Measurements from ENCODE around the gene TBC1D13.
"Not testable (repeated sequence)": the region's sequence is repeated elsewhere in the genome, so short reads cannot be mapped to it uniquely, and the experiment has no call there.

The TBC1D13 gene

GRCh38 chr9:128792978-128793686 is 6.1 kb downstream of the TBC1D13 start:
- no peak for DNase-seq
- CTCF ChIA-PET = interaction anchor here (0.6 to 2.7 kb wide), 4 partner anchors 14 to 135 kb away, joined by 3 to 7 read pairs (median 4); partner anchors contain the start of gene ENDOG
- 98% methylated on average over 6 of the region's 8 CpGs for WGBS (ENCODE audit: insufficient coverage)
- no peaks in the 10 kb centered on the region for H3K27me3 ChIP-seq (replicated peaks in 2 of 5; ENCODE audit: control insufficient read depth in 4 of 5, insufficient read depth in 5 of 5, low read length in 4 of 5)
- POLR2A ChIA-PET = no interaction called here
- H3K9me3 ChIP-seq (ENCODE audit: control extremely low read depth in 1 of 5, control insufficient read depth in 4 of 5, insufficient read depth in 2 of 5, low read depth in 1 of 5, low read length in 4 of 5) = no peaks in the 10 kb centered on the region
- peaks cover 0 to 8% (median 6%) of the 10 kb centered on the region in 4 experiments for H3K4me1 ChIP-seq (ENCODE audit: control extremely low read depth in 1 of 4, control insufficient read depth in 4 of 4, insufficient read depth in 4 of 4, low read length in 3 of 4)
- peaks cover 6 to 67% (median 44%) of the 10 kb centered on the region in 4 experiments for H3K36me3 ChIP-seq (ENCODE audit: control insufficient read depth in 4 of 4, insufficient read depth in 4 of 4, low read length in 3 of 4)
- H3K27ac ChIP-seq (ENCODE audit: insufficient read depth in 1 of 2, low read depth in 1 of 2, low read length in 2 of 2, poor library complexity in 1 of 2, severe bottlenecking in 2 of 2) = no peak overlapping the region
- no peak overlapping the region for H3K4me3 ChIP-seq (ENCODE audit: control insufficient read depth in 1 of 7, extremely low read depth in 1 of 7, insufficient read depth in 4 of 7, low read depth in 2 of 7, low read length in 6 of 7)

DNA sequence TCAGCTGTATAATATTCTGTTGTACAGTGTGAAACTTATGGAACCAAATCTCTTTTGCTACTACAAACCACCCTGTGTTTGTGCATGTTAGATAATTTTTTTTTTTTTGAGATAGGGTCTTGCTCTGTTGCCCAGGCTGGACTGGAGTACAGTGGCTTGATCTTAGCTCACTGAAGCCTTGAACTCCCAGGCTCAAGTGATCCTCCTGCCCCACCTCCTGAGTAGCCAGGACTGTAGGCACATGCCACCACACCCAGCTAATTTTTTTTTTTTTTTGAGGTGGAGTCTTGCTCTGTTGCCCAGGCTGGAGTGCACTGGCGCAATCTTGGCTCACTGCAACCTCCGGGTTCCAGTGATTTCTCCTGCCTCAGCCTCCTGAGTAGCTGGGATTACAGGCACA is 7.9 kb downstream of the TBC1D13 start:
- H3K9me3 ChIP-seq (ENCODE audit: control extremely low read depth in 1 of 5, control insufficient read depth in 4 of 5, insufficient read depth in 2 of 5, low read depth in 1 of 5, low read length in 4 of 5); DNase-seq; H3K27me3 ChIP-seq (replicated peaks in 2 of 5; ENCODE audit: control insufficient read depth in 4 of 5, insufficient read depth in 5 of 5, low read length in 4 of 5); H3K4me1 ChIP-seq (ENCODE audit: control extremely low read depth in 1 of 4, control insufficient read depth in 4 of 4, insufficient read depth in 4 of 4, low read length in 3 of 4); H3K4me3 ChIP-seq (ENCODE audit: control insufficient read depth in 1 of 7, extremely low read depth in 1 of 7, insufficient read depth in 4 of 7, low read depth in 2 of 7, low read length in 6 of 7); H3K27ac ChIP-seq (ENCODE audit: insufficient read depth in 1 of 2, low read depth in 1 of 2, low read length in 2 of 2, poor library complexity in 1 of 2, severe bottlenecking in 2 of 2): not testable (repeated sequence)
- no CpG with 5 or more reads among the region's 2 CpGs for WGBS (ENCODE audit: insufficient coverage)
- peaks cover 6 to 79% (median 56%) of the 10 kb centered on the region in 4 experiments for H3K36me3 ChIP-seq (ENCODE audit: control insufficient read depth in 4 of 4, insufficient read depth in 4 of 4, low read length in 3 of 4)
- ChIA-PET CTCF (interaction anchor here (1.0 kb wide), 1 partner anchor 22 kb away, joined by 3 read pairs; no protein-coding TSS in a partner anchor), POLR2A (interaction anchor here (1.1 kb wide), 1 partner anchor 13 kb away, joined by 3 read pairs; no protein-coding TSS in a partner anchor)

DNA sequence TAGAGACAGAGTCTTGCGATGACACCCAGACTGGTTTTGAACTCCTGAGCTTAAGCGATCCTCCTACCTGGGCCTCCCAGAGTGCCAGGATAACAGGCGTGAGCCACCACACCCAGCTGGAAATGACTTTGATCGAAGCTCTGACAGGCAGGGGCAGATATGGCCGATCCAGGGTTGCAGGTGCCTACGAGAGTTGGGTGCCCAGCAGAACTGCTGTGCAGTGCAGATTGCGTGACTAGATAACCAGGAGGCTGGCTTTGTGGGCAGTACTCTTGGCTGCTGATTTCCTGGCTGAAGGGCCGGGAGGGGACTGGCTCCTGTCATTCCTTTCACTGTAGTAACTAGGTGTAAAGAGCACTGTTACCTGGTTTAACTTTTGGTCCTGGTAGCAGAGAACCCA is 11.8 kb downstream of the TBC1D13 start:
- Histone ChIP-seq H3K27me3 (replicated peaks in 2 of 5; ENCODE audit: control insufficient read depth in 4 of 5, insufficient read depth in 5 of 5, low read length in 4 of 5) (no peaks in the 10 kb centered on the region), H3K9me3 (ENCODE audit: control extremely low read depth in 1 of 5, control insufficient read depth in 4 of 5, insufficient read depth in 2 of 5, low read depth in 1 of 5, low read length in 4 of 5) (no peaks in the 10 kb centered on the region), H3K36me3 (ENCODE audit: control insufficient read depth in 4 of 4, insufficient read depth in 4 of 4, low read length in 3 of 4) (peaks cover 7 to 75% (median 50%) of the 10 kb centered on the region in 4 experiments), H3K4me1 (ENCODE audit: control extremely low read depth in 1 of 4, control insufficient read depth in 4 of 4, insufficient read depth in 4 of 4, low read length in 3 of 4) (no peaks in the 10 kb centered on the region), H3K4me3 (ENCODE audit: control insufficient read depth in 1 of 7, extremely low read depth in 1 of 7, insufficient read depth in 4 of 7, low read depth in 2 of 7, low read length in 6 of 7) (no peak overlapping the region), H3K27ac (ENCODE audit: insufficient read depth in 1 of 2, low read depth in 1 of 2, low read length in 2 of 2, poor library complexity in 1 of 2, severe bottlenecking in 2 of 2) (no peak overlapping the region)
- 85% methylated on average over 6 of the region's 8 CpGs for WGBS (ENCODE audit: insufficient coverage)
- ChIA-PET POLR2A (interaction anchor here (0.6 kb wide), 1 partner anchor 12 kb away, joined by 3 read pairs; no protein-coding TSS in a partner anchor), CTCF (interaction anchor here (0.9 to 1.0 kb wide), 2 partner anchors 14 to 28 kb away, joined by 3 to 4 read pairs; partner anchors contain the start of gene ZER1)
- DNase-seq = no peak

GRCh38 chr9:128800061-128800460 is 13.0 kb downstream of the TBC1D13 start:
- peaks cover 7 to 72% (median 48%) of the 10 kb centered on the region in 4 experiments for H3K36me3 ChIP-seq (ENCODE audit: control insufficient read depth in 4 of 4, insufficient read depth in 4 of 4, low read length in 3 of 4)
- H3K27me3 ChIP-seq (replicated peaks in 2 of 5; ENCODE audit: control insufficient read depth in 4 of 5, insufficient read depth in 5 of 5, low read length in 4 of 5) = no peaks in the 10 kb centered on the region
- CTCF ChIA-PET = interaction anchor here (1.5 to 2.0 kb wide), 2 partner anchors 13 to 17 kb away, joined by 3 to 4 read pairs; no protein-coding TSS in a partner anchor
- H3K9me3 ChIP-seq (ENCODE audit: control extremely low read depth in 1 of 5, control insufficient read depth in 4 of 5, insufficient read depth in 2 of 5, low read depth in 1 of 5, low read length in 4 of 5) = no peaks in the 10 kb centered on the region
- POLR2A ChIA-PET = no interaction called here
- no peak overlapping the region for H3K4me3 ChIP-seq (ENCODE audit: control insufficient read depth in 1 of 7, extremely low read depth in 1 of 7, insufficient read depth in 4 of 7, low read depth in 2 of 7, low read length in 6 of 7)
- no peak for DNase-seq
- no peak overlapping the region for H3K27ac ChIP-seq (ENCODE audit: insufficient read depth in 1 of 2, low read depth in 1 of 2, low read length in 2 of 2, poor library complexity in 1 of 2, severe bottlenecking in 2 of 2)
- WGBS (ENCODE audit: insufficient coverage) = 98% methylated on average over 7 of the region's 7 CpGs
- H3K4me1 ChIP-seq (ENCODE audit: control extremely low read depth in 1 of 4, control insufficient read depth in 4 of 4, insufficient read depth in 4 of 4, low read length in 3 of 4) = no peaks in the 10 kb centered on the region

GRCh38 chr9:128802482-128802881 is 15.4 kb downstream of the TBC1D13 start:
- Histone ChIP-seq H3K4me1 (ENCODE audit: control extremely low read depth in 1 of 4, control insufficient read depth in 4 of 4, insufficient read depth in 4 of 4, low read length in 3 of 4) (no peaks in the 10 kb centered on the region), H3K9me3 (ENCODE audit: control extremely low read depth in 1 of 5, control insufficient read depth in 4 of 5, insufficient read depth in 2 of 5, low read depth in 1 of 5, low read length in 4 of 5) (no peaks in the 10 kb centered on the region), H3K27ac (ENCODE audit: insufficient read depth in 1 of 2, low read depth in 1 of 2, low read length in 2 of 2, poor library complexity in 1 of 2, severe bottlenecking in 2 of 2) (no peak overlapping the region), H3K36me3 (ENCODE audit: control insufficient read depth in 4 of 4, insufficient read depth in 4 of 4, low read length in 3 of 4) (peaks cover 5 to 80% (median 58%) of the 10 kb centered on the region in 4 experiments), H3K4me3 (ENCODE audit: control insufficient read depth in 1 of 7, extremely low read depth in 1 of 7, insufficient read depth in 4 of 7, low read depth in 2 of 7, low read length in 6 of 7) (no peak overlapping the region), H3K27me3 (replicated peaks in 2 of 5; ENCODE audit: control insufficient read depth in 4 of 5, insufficient read depth in 5 of 5, low read length in 4 of 5) (no peaks in the 10 kb centered on the region)
- no peak for DNase-seq
- POLR2A ChIA-PET = interaction anchor here (0.8 kb wide), 1 partner anchor 13 kb away, joined by 3 read pairs; no protein-coding TSS in a partner anchor
- CTCF ChIA-PET = interaction anchor here (4.3 kb wide), 1 partner anchor 15 kb away, joined by 19 read pairs; the partner anchor contains the start of gene ENDOG
- WGBS (ENCODE audit: insufficient coverage) = 100% methylated on average over 4 of the region's 4 CpGs

GRCh38 chr9:128805661-128806060 is 18.6 kb downstream of the TBC1D13 start:
- H3K4me3 ChIP-seq (ENCODE audit: control insufficient read depth in 1 of 7, extremely low read depth in 1 of 7, insufficient read depth in 4 of 7, low read depth in 2 of 7, low read length in 6 of 7) = no peak overlapping the region
- 94% methylated on average over 14 of the region's 14 CpGs for WGBS (ENCODE audit: insufficient coverage)
- no peaks in the 10 kb centered on the region for H3K27me3 ChIP-seq (replicated peaks in 2 of 5; ENCODE audit: control insufficient read depth in 4 of 5, insufficient read depth in 5 of 5, low read length in 4 of 5)
- ChIA-PET CTCF (interaction anchor here (4.3 kb wide), 1 partner anchor 12 kb away, joined by 19 read pairs; the partner anchor contains the start of gene ENDOG), POLR2A (no interaction called here)
- no peaks in the 10 kb centered on the region for H3K9me3 ChIP-seq (ENCODE audit: control extremely low read depth in 1 of 5, control insufficient read depth in 4 of 5, insufficient read depth in 2 of 5, low read depth in 1 of 5, low read length in 4 of 5)
- H3K4me1 ChIP-seq (ENCODE audit: control extremely low read depth in 1 of 4, control insufficient read depth in 4 of 4, insufficient read depth in 4 of 4, low read length in 3 of 4) = no peaks in the 10 kb centered on the region
- no peak overlapping the region for H3K27ac ChIP-seq (ENCODE audit: insufficient read depth in 1 of 2, low read depth in 1 of 2, low read length in 2 of 2, poor library complexity in 1 of 2, severe bottlenecking in 2 of 2)
- DNase-seq = no peak
- peaks cover 5 to 69% (median 55%) of the 10 kb centered on the region in 4 experiments for H3K36me3 ChIP-seq (ENCODE audit: control insufficient read depth in 4 of 4, insufficient read depth in 4 of 4, low read length in 3 of 4)

- Histone ChIP-seq H3K9me3 (ENCODE audit: control extremely low read depth in 1 of 5, control insufficient read depth in 4 of 5, insufficient read depth in 2 of 5, low read depth in 1 of 5, low read length in 4 of 5) (no peaks in the 10 kb centered on the region), H3K36me3 (ENCODE audit: control insufficient read depth in 4 of 4, insufficient read depth in 4 of 4, low read length in 3 of 4) (peaks cover 2 to 56% (median 44%) of the 10 kb centered on the region in 4 experiments), H3K4me3 (ENCODE audit: control insufficient read depth in 1 of 7, extremely low read depth in 1 of 7, insufficient read depth in 4 of 7, low read depth in 2 of 7, low read length in 6 of 7) (no peak overlapping the region), H3K27me3 (replicated peaks in 2 of 5; ENCODE audit: control insufficient read depth in 4 of 5, insufficient read depth in 5 of 5, low read length in 4 of 5) (no peaks in the 10 kb centered on the region), H3K4me1 (ENCODE audit: control extremely low read depth in 1 of 4, control insufficient read depth in 4 of 4, insufficient read depth in 4 of 4, low read length in 3 of 4) (no peaks in the 10 kb centered on the region), H3K27ac (ENCODE audit: insufficient read depth in 1 of 2, low read depth in 1 of 2, low read length in 2 of 2, poor library complexity in 1 of 2, severe bottlenecking in 2 of 2) (no peak overlapping the region)
- WGBS (ENCODE audit: insufficient coverage) = 96% methylated on average over 11 of the region's 14 CpGs
- ChIA-PET POLR2A (no interaction called here), CTCF (interaction anchor here (1.0 to 1.2 kb wide), 2 partner anchors 15 to 20 kb away, joined by 3 read pairs; no protein-coding TSS in a partner anchor)
- no peak for DNase-seq
These were observed 20.8 kb downstream of the TBC1D13 start for GRCh38 chr9:128807827-128808226.
